GM12878 (cell line): ENCODE measurements around the gene PLCXD1. TPM values are rescaled to one million over a fixed set of nuclear protein-coding genes. Genes with fewer than 3 reads are reported as not detected.

Experiments used
- ATAC-seq: fragments of 200-7000 bp; cut with Tn5 transposase; 3 replicates; pipeline ENCODE4 v1.9.1; 2020; ENCODE audit warnings: mild to moderate bottlenecking, moderate library complexity
- BruUV-seq: library from RNA; stranded (reverse); fragments of 400-500 nt; replicated peaks from 2 replicates; lab custom pipeline; 2021; lab: Mats Ljungman, UMichigan
- CTCF ChIA-PET: fragments of 300-600 bp; sonication (Branson Sonifier 250); formaldehyde crosslinking; extraction: SDS; loops from one replicate; lab custom pipeline; 2021; ENCODE audit warnings: inconsistent platforms; lab: Yijun Ruan, JAX
- POLR2A ChIA-PET: fragments of 350-600 bp; formaldehyde crosslinking; extraction: SDS; loops from one replicate; lab custom pipeline; 2021; ENCODE audit warnings: inconsistent platforms; lab: Charles Lee
- RAD21 ChIA-PET: fragments of 300-600 bp; sonication (Branson Sonifier 250); formaldehyde crosslinking; loops from one replicate; lab custom pipeline; 2023; ENCODE audit warnings: antibody characterized with exemption; ENCODE audit not compliant: unreplicated experiment; lab: Charles Lee
- SMC1A ChIA-PET: fragments of 300-600 bp; sonication (Branson Sonifier 250); formaldehyde crosslinking; loops from one replicate; lab custom pipeline; 2023; ENCODE audit not compliant: unreplicated experiment, uncharacterized antibody; lab: Charles Lee
- DNase-seq: peaks from one replicate; pipeline ENCODE4 v3.0.0-alpha.2; 2011; ENCODE audit warnings: low read depth, low spot score
- FAIRE-seq: peaks from 3 replicates; lab custom pipeline; 2011; peaks lifted over from hg19 to GRCh38; lab: Jason Lieb, UNC
- H2AFZ ChIP-seq: 2 replicates; pipeline ENCODE4 v1.6.0; 2011; ENCODE audit warnings: low read depth, low read length, control low read depth; ENCODE audit not compliant: control insufficient read depth
- H3K27ac ChIP-seq: 2 replicates; pipeline ENCODE4 v1.5.1; 2011; ENCODE audit warnings: control low read depth; ENCODE audit not compliant: control insufficient read depth, insufficient read depth
- H3K27me3 ChIP-seq, 2 experiments: replicated peaks in 1 of 2; 2 replicates each; pipeline versions ENCODE4 v1.6.0 to v1.6.1; 2011; ENCODE audit warnings: low read length in 1 of 2; ENCODE audit not compliant: control insufficient read depth in 2 of 2, insufficient read depth in 2 of 2
- H3K36me3 ChIP-seq, 2 experiments: 2 replicates each; pipeline ENCODE4 v1.5.1; 2011; ENCODE audit warnings: low read length in 1 of 2; ENCODE audit not compliant: control insufficient read depth in 2 of 2, insufficient read depth in 2 of 2
- H3K4me1 ChIP-seq: 2 replicates; pipeline ENCODE4 v1.6.1; 2011; ENCODE audit warnings: mild to moderate bottlenecking, low read length, moderate library complexity, mixed read lengths; ENCODE audit not compliant: control insufficient read depth, insufficient read depth
- H3K4me2 ChIP-seq: 2 replicates; pipeline ENCODE4 v1.6.0; 2011; ENCODE audit warnings: control low read depth; ENCODE audit not compliant: control insufficient read depth, insufficient read depth
- H3K4me3 ChIP-seq: fragments of 200-600 bp; sonication (generic); 2 replicates; pipeline ENCODE4 v1.5.1; 2016
- H3K79me2 ChIP-seq: 2 replicates; pipeline ENCODE4 v1.6.0; 2011; ENCODE audit warnings: low read length; ENCODE audit not compliant: control insufficient read depth, insufficient read depth
- H3K9ac ChIP-seq: 2 replicates; pipeline ENCODE4 v1.8.0; 2011; ENCODE audit warnings: low read length, control low read depth, mixed read lengths; ENCODE audit not compliant: control insufficient read depth, insufficient read depth
- H3K9me3 ChIP-seq: replicated peaks from 3 replicates; pipeline ENCODE4 v1.5.1; 2011; ENCODE audit warnings: mild to moderate bottlenecking, low read length; ENCODE audit not compliant: control insufficient read depth, insufficient read depth
- H4K20me1 ChIP-seq: 2 replicates; pipeline ENCODE4 v1.6.0; 2011; ENCODE audit not compliant: control insufficient read depth, insufficient read depth
- FOS ChIP-seq: IDR thresholded peaks from 3 replicates; pipeline ENCODE4 v1.6.1; 2011; ENCODE audit warnings: borderline replicate concordance; ENCODE audit not compliant: insufficient read length; ENCODE audit errors: extremely low read depth
- GATAD2B ChIP-seq: fragments of 450-650 bp; conservative IDR thresholded peaks from 2 replicates; pipeline ENCODE4 v1.6.1; 2017; ENCODE audit warnings: low read depth, mild to moderate bottlenecking, moderate library complexity
- IKZF1 ChIP-seq: fragments of 450-650 bp; conservative IDR thresholded peaks from 2 replicates; pipeline ENCODE4 v1.6.1; 2017; ENCODE audit warnings: antibody characterized with exemption, mild to moderate bottlenecking
- MXI1 ChIP-seq: fragments of 150-350 bp; IDR thresholded peaks from 2 replicates; pipeline ENCODE4 v1.6.1; 2011; ENCODE audit warnings: low read depth, mild to moderate bottlenecking, inconsistent platforms, low read length, improper control_type of control experiment
- NFIC ChIP-seq: IDR thresholded peaks from 2 replicates; pipeline ENCODE4 v1.6.1; 2012; ENCODE audit warnings: low read depth, mild to moderate bottlenecking, inconsistent platforms, low read length, moderate library complexity
- NR2F1 ChIP-seq: fragments of 450-650 bp; conservative IDR thresholded peaks from 2 replicates; pipeline ENCODE4 v1.6.1; 2017; ENCODE audit warnings: mild to moderate bottlenecking
- POLR2A ChIP-seq: IDR thresholded peaks from 2 replicates; pipeline ENCODE4 v1.6.1; 2011; ENCODE audit warnings: low read depth, mild to moderate bottlenecking, low read length
- SIX5 ChIP-seq: IDR thresholded peaks from 2 replicates; pipeline ENCODE4 v1.6.1; 2011; ENCODE audit warnings: mild to moderate bottlenecking, low read depth, low read length, moderate library complexity; ENCODE audit not compliant: severe bottlenecking
- TBL1XR1 ChIP-seq: IDR thresholded peaks from 2 replicates; pipeline ENCODE4 v1.6.1; 2012; ENCODE audit warnings: low read depth, low read length, improper control_type of control experiment
- ZNF24 ChIP-seq: fragments of 450-650 bp; IDR thresholded peaks from 2 replicates; pipeline ENCODE4 v1.6.1; 2017; ENCODE audit warnings: antibody characterized with exemption, mild to moderate bottlenecking
- WGBS: methylation state at CpG from one replicate; pipeline ENCODE4 v1.1.6; 2016; ENCODE audit warnings: low lambda C conversion rate; ENCODE audit not compliant: insufficient replicate concordance, insufficient coverage; ENCODE audit errors: missing lambda C conversion rate; 5-methylcytosine and 5-hydroxymethylcytosine counted together
- in situ Hi-C: fragments of 300-500 bp; cut with MboI; formaldehyde crosslinking; loops from 9 replicates; pipeline ENCODE4 v1.14.3; 2018; ENCODE audit warnings: mixed read lengths
- intact Hi-C: fragments of 100-400 bp; cut with micrococcal nuclease; formaldehyde crosslinking; loops from one replicate; pipeline ENCODE4 v1.14.2; 2022; ENCODE audit not compliant: unreplicated experiment
- polyA plus RNA-seq, 11 experiments: library from polyadenylated mRNA; depleted of rRNA in 4 of 11; unstranded in 6 of 11; stranded (reverse) in 5 of 11; fragments of >200 nt; fragmentation: Nextera tagmentation in 4 of 11; fragmentation: Illumina TruSeq in 1 of 11; extraction: Ambion mirVana in 4 of 11; extraction: Trizol in 1 of 11; gene quantifications; 1 replicate in 1 of 11; 2 replicates in 10 of 11; pipeline versions ENCODE4 v1.2.1 to v1.2.3, GENCODE V29; 2011 to 2016; ENCODE audit warnings: inconsistent platforms in 2 of 11, missing spikeins in 2 of 11, low read depth in 1 of 11
- total RNA-seq, 4 experiments: library from RNA; depleted of rRNA in 3 of 4; stranded (reverse); fragments of >200 nt in 3 of 4; fragmentation: Illumina TruSeq in 1 of 4; extraction: Trizol in 1 of 4; gene quantifications; 2 replicates each; pipeline versions ENCODE4 v1.2.1 to v1.2.3, GENCODE V29; 2013 to 2021
- TF ChIP-seq, protein P1 (sequence below): fragments of 450-650 bp; IDR thresholded peaks from 2 replicates; pipeline ENCODE4 v1.6.1; 2017; ENCODE audit warnings: mild to moderate bottlenecking, moderate library complexity
- TF ChIP-seq, protein P2 (sequence below), 3 experiments: IDR thresholded peaks in 2 of 3; conservative IDR thresholded peaks in 1 of 3; 2 replicates each; pipeline ENCODE4 v1.5.1; 2011; ENCODE audit warnings: low read depth in 3 of 3, low read length in 3 of 3, mild to moderate bottlenecking in 3 of 3, control low read depth in 2 of 3, moderate library complexity in 2 of 3, inconsistent platforms in 1 of 3, mixed read lengths in 1 of 3; ENCODE audit not compliant: control insufficient read depth in 2 of 3, insufficient read depth in 1 of 3; ENCODE audit errors: extremely low read depth in 1 of 3
- TF ChIP-seq, protein P3 (sequence below): fragments of 450-650 bp; IDR thresholded peaks from 2 replicates; pipeline ENCODE4 v1.6.1; 2017; ENCODE audit warnings: antibody characterized with exemption, mild to moderate bottlenecking, moderate library complexity

PLCXD1 gene
- total and polyA plus RNA-seq, 10 of the 15 experiments (the other 5 are each of a cell fraction or from before 2014, with no cell fraction given) = 2.4 to 49.7 (median 18.0) TPM

DNA sequence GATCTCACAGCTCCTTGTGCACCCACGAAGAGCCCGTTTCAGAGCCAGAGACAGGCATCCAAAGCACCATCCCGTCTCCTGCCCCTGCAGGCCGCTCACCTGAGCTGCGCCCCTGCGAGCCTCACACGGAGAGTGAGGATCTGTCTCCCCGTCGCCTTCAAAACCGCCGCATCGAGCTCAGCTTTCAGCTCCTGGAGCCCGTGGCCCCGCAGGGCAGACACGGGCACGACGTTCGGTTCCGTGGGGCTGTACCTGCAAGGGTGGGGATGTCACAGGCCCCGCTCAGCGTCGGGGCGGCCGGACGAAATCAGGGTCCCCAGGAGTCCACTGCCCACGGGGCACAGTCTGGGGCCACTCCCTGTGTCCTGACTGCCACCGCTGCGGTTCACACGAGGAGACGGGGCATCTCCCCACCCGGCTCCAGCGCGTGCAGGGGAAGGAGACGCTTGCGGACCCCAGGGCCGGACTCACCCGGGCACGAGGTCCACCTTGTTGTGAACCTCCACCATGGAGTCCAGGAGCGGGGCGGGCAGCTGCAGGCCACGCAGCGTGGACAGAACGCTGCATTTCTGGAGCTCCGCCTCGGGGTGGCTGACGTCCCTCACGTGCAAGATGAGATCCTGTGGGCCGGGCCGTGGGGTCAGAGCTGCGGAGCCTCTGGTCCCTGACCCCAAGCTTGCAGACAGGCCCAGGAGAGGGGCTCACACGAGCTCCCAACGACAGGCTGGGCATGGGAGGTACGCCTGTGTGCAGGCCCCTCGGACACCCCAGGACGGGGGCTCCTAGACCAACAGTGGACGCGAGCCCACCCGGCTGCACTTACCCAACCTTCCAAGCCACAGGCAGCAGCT lies 26.3 kb downstream of the PLCXD1 start:
- WGBS = 98% methylated on average over 48 of the region's 58 CpGs

More for the DNA sequence above, 26.3 kb downstream of the PLCXD1 start:
- H3K27me3 ChIP-seq = no peaks in the 10 kb centered on the region
- H3K36me3 ChIP-seq = peaks cover 15 to 23% of the 10 kb centered on the region in 2 experiments
- ATAC-seq = peak; percentile 8; the same call in 1 of the 3 replicates
- no peak overlapping the region for H3K4me3 ChIP-seq
- RAD21 ChIA-PET = no interaction called here
- no peaks in the 10 kb centered on the region for H3K79me2 ChIP-seq
- TF ChIP-seq TBL1XR1 (no peak), NFIC (no peak), IKZF1 (no peak), POLR2A (peak; percentile 32; the same call in 1 of the 2 replicates), MXI1 (no peak), SIX5 (no peak), FOS (no peak), NR2F1 (no peak), GATAD2B (no peak), ZNF24 (no peak)
- TF ChIP-seq, protein P1, sequence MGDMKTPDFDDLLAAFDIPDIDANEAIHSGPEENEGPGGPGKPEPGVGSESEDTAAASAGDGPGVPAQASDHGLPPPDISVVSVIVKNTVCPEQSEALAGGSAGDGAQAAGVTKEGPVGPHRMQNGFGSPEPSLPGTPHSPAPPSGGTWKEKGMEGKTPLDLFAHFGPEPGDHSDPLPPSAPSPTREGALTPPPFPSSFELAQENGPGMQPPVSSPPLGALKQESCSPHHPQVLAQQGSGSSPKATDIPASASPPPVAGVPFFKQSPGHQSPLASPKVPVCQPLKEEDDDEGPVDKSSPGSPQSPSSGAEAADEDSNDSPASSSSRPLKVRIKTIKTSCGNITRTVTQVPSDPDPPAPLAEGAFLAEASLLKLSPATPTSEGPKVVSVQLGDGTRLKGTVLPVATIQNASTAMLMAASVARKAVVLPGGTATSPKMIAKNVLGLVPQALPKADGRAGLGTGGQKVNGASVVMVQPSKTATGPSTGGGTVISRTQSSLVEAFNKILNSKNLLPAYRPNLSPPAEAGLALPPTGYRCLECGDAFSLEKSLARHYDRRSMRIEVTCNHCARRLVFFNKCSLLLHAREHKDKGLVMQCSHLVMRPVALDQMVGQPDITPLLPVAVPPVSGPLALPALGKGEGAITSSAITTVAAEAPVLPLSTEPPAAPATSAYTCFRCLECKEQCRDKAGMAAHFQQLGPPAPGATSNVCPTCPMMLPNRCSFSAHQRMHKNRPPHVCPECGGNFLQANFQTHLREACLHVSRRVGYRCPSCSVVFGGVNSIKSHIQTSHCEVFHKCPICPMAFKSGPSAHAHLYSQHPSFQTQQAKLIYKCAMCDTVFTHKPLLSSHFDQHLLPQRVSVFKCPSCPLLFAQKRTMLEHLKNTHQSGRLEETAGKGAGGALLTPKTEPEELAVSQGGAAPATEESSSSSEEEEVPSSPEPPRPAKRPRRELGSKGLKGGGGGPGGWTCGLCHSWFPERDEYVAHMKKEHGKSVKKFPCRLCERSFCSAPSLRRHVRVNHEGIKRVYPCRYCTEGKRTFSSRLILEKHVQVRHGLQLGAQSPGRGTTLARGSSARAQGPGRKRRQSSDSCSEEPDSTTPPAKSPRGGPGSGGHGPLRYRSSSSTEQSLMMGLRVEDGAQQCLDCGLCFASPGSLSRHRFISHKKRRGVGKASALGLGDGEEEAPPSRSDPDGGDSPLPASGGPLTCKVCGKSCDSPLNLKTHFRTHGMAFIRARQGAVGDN = no peak
- TF ChIP-seq, protein P2, sequence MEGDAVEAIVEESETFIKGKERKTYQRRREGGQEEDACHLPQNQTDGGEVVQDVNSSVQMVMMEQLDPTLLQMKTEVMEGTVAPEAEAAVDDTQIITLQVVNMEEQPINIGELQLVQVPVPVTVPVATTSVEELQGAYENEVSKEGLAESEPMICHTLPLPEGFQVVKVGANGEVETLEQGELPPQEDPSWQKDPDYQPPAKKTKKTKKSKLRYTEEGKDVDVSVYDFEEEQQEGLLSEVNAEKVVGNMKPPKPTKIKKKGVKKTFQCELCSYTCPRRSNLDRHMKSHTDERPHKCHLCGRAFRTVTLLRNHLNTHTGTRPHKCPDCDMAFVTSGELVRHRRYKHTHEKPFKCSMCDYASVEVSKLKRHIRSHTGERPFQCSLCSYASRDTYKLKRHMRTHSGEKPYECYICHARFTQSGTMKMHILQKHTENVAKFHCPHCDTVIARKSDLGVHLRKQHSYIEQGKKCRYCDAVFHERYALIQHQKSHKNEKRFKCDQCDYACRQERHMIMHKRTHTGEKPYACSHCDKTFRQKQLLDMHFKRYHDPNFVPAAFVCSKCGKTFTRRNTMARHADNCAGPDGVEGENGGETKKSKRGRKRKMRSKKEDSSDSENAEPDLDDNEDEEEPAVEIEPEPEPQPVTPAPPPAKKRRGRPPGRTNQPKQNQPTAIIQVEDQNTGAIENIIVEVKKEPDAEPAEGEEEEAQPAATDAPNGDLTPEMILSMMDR (IDR thresholded peaks at IDR 0.05 in 2 of 3, conservative IDR thresholded peaks at IDR 0.05 in 1 of 3; ENCODE audit: control insufficient read depth in 2 of 3, extremely low read depth in 1 of 3, insufficient read depth in 1 of 3, low read depth in 3 of 3, low read length in 3 of 3) = 0 out of 6 replicates have a peak, but pooled peaks of 1 of the 3 experiments have one; percentile 6
- TF ChIP-seq, protein P3, sequence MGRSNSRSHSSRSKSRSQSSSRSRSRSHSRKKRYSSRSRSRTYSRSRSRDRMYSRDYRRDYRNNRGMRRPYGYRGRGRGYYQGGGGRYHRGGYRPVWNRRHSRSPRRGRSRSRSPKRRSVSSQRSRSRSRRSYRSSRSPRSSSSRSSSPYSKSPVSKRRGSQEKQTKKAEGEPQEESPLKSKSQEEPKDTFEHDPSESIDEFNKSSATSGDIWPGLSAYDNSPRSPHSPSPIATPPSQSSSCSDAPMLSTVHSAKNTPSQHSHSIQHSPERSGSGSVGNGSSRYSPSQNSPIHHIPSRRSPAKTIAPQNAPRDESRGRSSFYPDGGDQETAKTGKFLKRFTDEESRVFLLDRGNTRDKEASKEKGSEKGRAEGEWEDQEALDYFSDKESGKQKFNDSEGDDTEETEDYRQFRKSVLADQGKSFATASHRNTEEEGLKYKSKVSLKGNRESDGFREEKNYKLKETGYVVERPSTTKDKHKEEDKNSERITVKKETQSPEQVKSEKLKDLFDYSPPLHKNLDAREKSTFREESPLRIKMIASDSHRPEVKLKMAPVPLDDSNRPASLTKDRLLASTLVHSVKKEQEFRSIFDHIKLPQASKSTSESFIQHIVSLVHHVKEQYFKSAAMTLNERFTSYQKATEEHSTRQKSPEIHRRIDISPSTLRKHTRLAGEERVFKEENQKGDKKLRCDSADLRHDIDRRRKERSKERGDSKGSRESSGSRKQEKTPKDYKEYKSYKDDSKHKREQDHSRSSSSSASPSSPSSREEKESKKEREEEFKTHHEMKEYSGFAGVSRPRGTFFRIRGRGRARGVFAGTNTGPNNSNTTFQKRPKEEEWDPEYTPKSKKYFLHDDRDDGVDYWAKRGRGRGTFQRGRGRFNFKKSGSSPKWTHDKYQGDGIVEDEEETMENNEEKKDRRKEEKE = no peak
- TF ChIP-seq, all 136 proteins: peak for 2
- ChIA-PET SMC1A (no interaction called here), POLR2A (no interaction called here), CTCF (no interaction called here)
- no TSS peak for BruUV-seq
- intact Hi-C loops = no loop called here
- DNase-seq = no peak
- no peak for FAIRE-seq
- no peak overlapping the region for H2AFZ ChIP-seq
- H4K20me1 ChIP-seq = no peaks in the 10 kb centered on the region
- in situ Hi-C loops = no loop called here
- H3K27ac ChIP-seq = no peak overlapping the region
- H3K9ac ChIP-seq = no peak overlapping the region
- H3K4me1 ChIP-seq = no peaks in the 10 kb centered on the region
- no peak overlapping the region for H3K4me2 ChIP-seq
- peaks cover 2% of the 10 kb centered on the region; the same call in 1 of the 3 replicates for H3K9me3 ChIP-seq
